ENCODE results near the gene STK24. TPM values are rescaled to one million over a fixed set of nuclear protein-coding genes. Genes with fewer than 3 reads are reported as not detected.
"Not testable (repeated sequence)": the region's sequence is repeated elsewhere in the genome, so short reads cannot be mapped to it uniquely, and the experiment has no call there.

STK24 gene
- total and polyA plus RNA-seq, 2 of the 8 experiments (the other 6 are each of a cell fraction or from before 2014, with no cell fraction given): 62.8 to 143 TPM

DNA sequence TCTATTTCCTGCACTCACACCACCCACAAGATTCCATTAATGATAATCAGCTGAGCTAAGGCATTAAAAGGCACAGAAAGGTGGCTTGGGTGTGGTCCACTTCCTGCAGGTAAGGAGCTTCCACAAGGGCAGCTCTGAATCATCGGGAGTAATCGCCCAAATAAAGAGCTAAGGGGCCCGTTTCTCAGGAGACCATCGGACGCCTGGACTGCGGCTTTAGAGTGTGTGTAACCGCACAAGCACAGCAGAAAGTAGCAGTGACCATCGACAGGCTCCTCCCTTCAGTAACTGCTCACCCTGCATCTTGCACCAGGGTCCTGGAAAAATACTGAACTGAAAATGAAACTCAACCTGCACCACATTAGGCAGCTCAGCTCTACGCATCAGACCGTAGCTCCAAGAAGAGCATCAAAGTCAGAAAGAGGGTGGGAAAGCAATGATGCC, 6.0 kb downstream of the STK24 start (continued):
- TF ChIP-seq SIX5 (IDR thresholded peaks at IDR 0.05; ENCODE audit: low read depth, low read length) (no peak), ZNF274 (IDR thresholded peaks at IDR 0.05; ENCODE audit: borderline replicate concordance, extremely low read depth, low read length) (no peak), BACH1 (IDR thresholded peaks at IDR 0.05; ENCODE audit: low read length) (no peak), RFX5 (IDR thresholded peaks at IDR 0.05; ENCODE audit: borderline replicate concordance, low read depth, low read length) (no peak)

GRCh38 chr13:98569494-98570367, 7.2 kb downstream of the STK24 start:
- Histone ChIP-seq H3K79me2 (ENCODE audit: control insufficient read depth in 1 of 2, insufficient read depth in 2 of 2, low read length in 2 of 2) (peaks cover 48 to 100% of the 10 kb centered on the region in 2 experiments), H3K4me1 (replicated peaks in 1 of 4; ENCODE audit: control insufficient read depth in 3 of 4, insufficient read depth in 4 of 4, low read length in 3 of 4) (peaks cover 9 to 40% (median 24%) of the 10 kb centered on the region in 4 experiments), H4K20me1 (replicated peaks in 1 of 2; ENCODE audit: control insufficient read depth in 1 of 2, insufficient read depth in 2 of 2, low read length in 2 of 2) (peaks cover 31 to 34% of the 10 kb centered on the region in 2 experiments), H3K79me1 (ENCODE audit: low read depth, low read length) (peaks cover 35% of the 10 kb centered on the region), H2BK5ac (ENCODE audit: low read depth, low read length) (0 out of 2 replicates have a peak overlapping the region, but pooled peaks have one; percentile 4)
- H3K23me2 ChIP-seq (ENCODE audit: low read depth, low read length); H2AK5ac ChIP-seq (ENCODE audit: low read depth, low read length); H2BK120ac ChIP-seq (replicated peaks; ENCODE audit: low read depth, low read length); H3K9ac ChIP-seq (replicated peaks in 1 of 4; ENCODE audit: extremely low read depth in 1 of 4, low read depth in 3 of 4, low read length in 3 of 4); H3K36me3 ChIP-seq (ENCODE audit: control insufficient read depth in 2 of 4, insufficient read depth in 4 of 4, low read length in 3 of 4); H3K56ac ChIP-seq (replicated peaks; ENCODE audit: insufficient read length, low read depth, low read length); H2BK12ac ChIP-seq (ENCODE audit: low read depth, low read length); H3K4me3 ChIP-seq (ENCODE audit: extremely low read depth in 1 of 4, insufficient read depth in 2 of 4, low read depth in 3 of 4, low read length in 4 of 4); H3K9me3 ChIP-seq (ENCODE audit: insufficient read depth in 2 of 2, low read depth in 1 of 2, low read length in 1 of 2); H2BK20ac ChIP-seq (ENCODE audit: low read length); H3K27ac ChIP-seq (ENCODE audit: low read depth, low read length); H3K23ac ChIP-seq (ENCODE audit: insufficient read length); H3K14ac ChIP-seq (ENCODE audit: insufficient read length); H4K5ac ChIP-seq (ENCODE audit: insufficient read length, low read depth, low read length); H3K4me2 ChIP-seq (ENCODE audit: insufficient read depth in 1 of 2, low read depth in 2 of 2, low read length in 2 of 2); H3K4ac ChIP-seq (replicated peaks; ENCODE audit: insufficient read length, low read depth, low read length); DNase-seq (ENCODE audit: low read depth in 1 of 2, low spot score in 2 of 2); FAIRE-seq; H2AFZ ChIP-seq (ENCODE audit: low read length); H4K91ac ChIP-seq (replicated peaks; ENCODE audit: insufficient read length, low read length); H4K8ac ChIP-seq (ENCODE audit: extremely low read depth, insufficient read depth, low read length); H3K27me3 ChIP-seq (replicated peaks in 1 of 4; ENCODE audit: control insufficient read depth in 3 of 4, extremely low read depth in 1 of 4, insufficient read depth in 3 of 4, low read length in 3 of 4); H3K18ac ChIP-seq (ENCODE audit: extremely low read depth, low read length); H2BK15ac ChIP-seq (ENCODE audit: low read length): not testable (repeated sequence)
- WGBS, 2 experiments (ENCODE audit: extremely low coverage in 1 of 2, insufficient coverage in 1 of 2, insufficient read length in 1 of 2, insufficient replicate concordance in 2 of 2, low coverage in 1 of 2, low lambda C conversion rate in 2 of 2, missing lambda C conversion rate in 1 of 2): 92% methylated on average over 17 of the region's 17 CpGs; no CpG with 5 or more reads in 1 of the 2 experiments
- CTCF ChIA-PET (ENCODE audit: partially characterized antibody): interaction anchor here (0.8 kb wide), 1 partner anchor 86 kb away, joined by 3 read pairs; no protein-coding TSS in a partner anchor
- POLR2A ChIA-PET (ENCODE audit: partially characterized antibody): interaction anchor here (0.7 to 0.9 kb wide), 2 partner anchors 8 to 29 kb away, joined by 3 read pairs; no protein-coding TSS in a partner anchor
